A549 (cell line): ENCODE measurements around the gene KIAA1614. TPM values are rescaled to one million over a fixed set of nuclear protein-coding genes. Genes with fewer than 3 reads are reported as not detected.

Experiments used
- ATAC-seq, 2 experiments: fragments of 200-7000 bp in 1 of 2; fragments of >200 bp in 1 of 2; cut with Nextera tagmentation in 1 of 2; cut with Tn5 transposase in 1 of 2; 3 replicates each; pipeline versions ENCODE4 v1.8.0 to v1.9.1; 2018 to 2020; ENCODE audit warnings: mild to moderate bottlenecking in 1 of 2, moderate library complexity in 1 of 2
- CTCF ChIA-PET: fragments of 300-600 bp; sonication (Branson Sonifier 250); formaldehyde crosslinking; extraction: SDS; loops from one replicate; lab custom pipeline; 2021; ENCODE audit warnings: antibody characterized with exemption, inconsistent platforms; lab: Yijun Ruan, JAX
- POLR2A ChIA-PET: fragments of 350-600 bp; formaldehyde crosslinking; extraction: SDS; loops from one replicate; lab custom pipeline; 2021; ENCODE audit warnings: antibody characterized with exemption, inconsistent platforms; lab: Yijun Ruan, JAX
- DNase-seq, 2 experiments: peaks; one replicate each; pipeline versions ENCODE4 v3.0.0 to v3.0.0-alpha.2; 2011 to 2016; ENCODE audit warnings: low read depth in 1 of 2, low spot score in 1 of 2
- FAIRE-seq: peaks from 2 replicates; lab custom pipeline; 2011; peaks lifted over from hg19 to GRCh38; lab: Jason Lieb, UNC
- H3K27ac ChIP-seq, 2 experiments: fragments of >200 bp; sonication (Bioruptor Twin); formaldehyde crosslinking; 3 replicates each; pipeline ENCODE4 v1.5.1; 2016 to 2017
- H3K4me1 ChIP-seq: fragments of >200 bp; sonication (Bioruptor Twin); formaldehyde crosslinking; 3 replicates; pipeline ENCODE4 v1.6.1; 2016
- H3K4me2 ChIP-seq: fragments of >200 bp; sonication (Bioruptor Twin); formaldehyde crosslinking; 3 replicates; pipeline ENCODE4 v1.6.1; 2016
- H3K4me3 ChIP-seq: fragments of >200 bp; sonication (Bioruptor Twin); formaldehyde crosslinking; 3 replicates; pipeline ENCODE4 v1.5.1; 2016
- H3K9me3 ChIP-seq: fragments of >200 bp; sonication (Bioruptor Twin); formaldehyde crosslinking; 3 replicates; pipeline ENCODE4 v1.6.1; 2016
- BHLHE40 ChIP-seq: IDR thresholded peaks from 2 replicates; pipeline ENCODE4 v1.6.1; 2012; ENCODE audit warnings: low read depth, low read length, inconsistent platforms
- CBX8 ChIP-seq: fragments of 200-600 bp; sonication (generic); IDR thresholded peaks from 2 replicates; pipeline ENCODE4 v1.6.1; 2016
- CHD2 ChIP-seq: fragments of 150-350 bp; IDR thresholded peaks from 2 replicates; pipeline ENCODE4 v1.6.1; 2014; ENCODE audit warnings: low read length; ENCODE audit not compliant: partially characterized antibody
- CHD4 ChIP-seq: fragments of 200-600 bp; sonication (generic); IDR thresholded peaks from 2 replicates; pipeline ENCODE4 v1.6.1; 2016; ENCODE audit warnings: antibody characterized with exemption, mild to moderate bottlenecking, borderline replicate concordance
- EHMT2 ChIP-seq: fragments of 200-600 bp; sonication (generic); IDR thresholded peaks from 2 replicates; pipeline ENCODE4 v1.6.1; 2016; ENCODE audit warnings: antibody characterized with exemption, low read depth, mild to moderate bottlenecking, moderate library complexity
- ESRRA ChIP-seq: fragments of 150-350 bp; IDR thresholded peaks from 2 replicates; pipeline ENCODE4 v1.6.1; 2014; ENCODE audit warnings: mild to moderate bottlenecking, low read length, borderline replicate concordance
- FOSB ChIP-seq: fragments of 250-450 bp; sonication (Bioruptor Pico); IDR thresholded peaks from 2 replicates; pipeline ENCODE4 v1.5.0; 2020; ENCODE audit warnings: mild to moderate bottlenecking, moderate library complexity
- FOSL2 ChIP-seq, 2 experiments: fragments of 450-650 bp in 1 of 2; fragments of >200 bp in 1 of 2; sonication (Bioruptor Twin) in 1 of 2; formaldehyde crosslinking; IDR thresholded peaks; 2 replicates each; pipeline versions ENCODE4 v1.5.0 to v1.6.1; 2016 to 2020; ENCODE audit warnings: mild to moderate bottlenecking in 1 of 2, moderate library complexity in 1 of 2
- FOXS1 ChIP-seq: fragments of 250-450 bp; sonication (Bioruptor Pico); IDR thresholded peaks from 2 replicates; pipeline ENCODE4 v1.5.0; 2020; ENCODE audit warnings: mild to moderate bottlenecking, moderate library complexity
- GATA3 ChIP-seq: IDR thresholded peaks from 2 replicates; pipeline ENCODE4 v1.6.1; 2012; ENCODE audit warnings: borderline replicate concordance
- HDAC2 ChIP-seq: fragments of 200-600 bp; sonication (generic); IDR thresholded peaks from 2 replicates; pipeline ENCODE4 v1.6.1; 2016
- HEYL ChIP-seq: fragments of 250-450 bp; sonication (Bioruptor Pico); IDR thresholded peaks from 2 replicates; pipeline ENCODE4 v1.8.0; 2021; ENCODE audit warnings: mild to moderate bottlenecking, moderate library complexity
- JUN ChIP-seq, 2 experiments: fragments of >200 bp; sonication (Bioruptor Twin); formaldehyde crosslinking; IDR thresholded peaks; 2 replicates in 1 of 2; 3 replicates in 1 of 2; pipeline ENCODE4 v1.6.1; 2016 to 2017
- JUNB ChIP-seq: fragments of >200 bp; sonication (Bioruptor Twin); formaldehyde crosslinking; IDR thresholded peaks from 2 replicates; pipeline ENCODE4 v1.6.1; 2016
- KDM5A ChIP-seq: fragments of 200-600 bp; sonication (generic); IDR thresholded peaks from 2 replicates; pipeline ENCODE4 v1.6.1; 2016; ENCODE audit warnings: antibody characterized with exemption, mild to moderate bottlenecking
- MYC ChIP-seq: IDR thresholded peaks from 2 replicates; pipeline ENCODE4 v1.6.1; 2012; ENCODE audit warnings: mild to moderate bottlenecking, inconsistent platforms, low read length, improper control_type of control experiment, borderline replicate concordance
- NFE2L2 ChIP-seq: fragments of 150-350 bp; conservative IDR thresholded peaks from 2 replicates; pipeline ENCODE4 v1.6.1; 2014; ENCODE audit warnings: low read length
- NPAS2 ChIP-seq: fragments of 250-450 bp; sonication (Bioruptor Pico); IDR thresholded peaks from 2 replicates; pipeline ENCODE4 v1.8.0; 2022; ENCODE audit warnings: mild to moderate bottlenecking, moderate library complexity, borderline replicate concordance
- POLR2A ChIP-seq: IDR thresholded peaks from 2 replicates; pipeline ENCODE4 v1.6.1; 2012; ENCODE audit warnings: mild to moderate bottlenecking, low read length
- RAD21 ChIP-seq, 2 experiments: fragments of >200 bp in 1 of 2; sonication (Bioruptor Twin) in 1 of 2; formaldehyde crosslinking in 1 of 2; IDR thresholded peaks in 1 of 2; conservative IDR thresholded peaks in 1 of 2; 2 replicates in 1 of 2; 3 replicates in 1 of 2; pipeline ENCODE4 v1.6.1; 2012 to 2018; ENCODE audit warnings: inconsistent platforms in 1 of 2
- RFX5 ChIP-seq: fragments of 450-650 bp; IDR thresholded peaks from 2 replicates; pipeline ENCODE4 v1.7.1; 2014; ENCODE audit warnings: antibody characterized with exemption, mild to moderate bottlenecking, moderate library complexity
- RNF2 ChIP-seq: fragments of 200-600 bp; sonication (generic); IDR thresholded peaks from 2 replicates; pipeline ENCODE4 v1.6.1; 2016; ENCODE audit warnings: low read depth, mild to moderate bottlenecking, antibody characterized with exemption, moderate library complexity, borderline replicate concordance
- ZC3H11A ChIP-seq: fragments of 450-650 bp; IDR thresholded peaks from 2 replicates; pipeline ENCODE4 v1.6.1; 2014; ENCODE audit warnings: antibody characterized with exemption, mild to moderate bottlenecking
- WGBS: methylation state at CpG from one replicate; pipeline ENCODE4 v1.1.6; 2017; ENCODE audit errors: missing lambda C conversion rate; 5-methylcytosine and 5-hydroxymethylcytosine counted together
- polyA plus RNA-seq, 4 experiments: library from polyadenylated mRNA; depleted of rRNA in 3 of 4; stranded (reverse); fragments of >200 nt; fragmentation: RNase III in 1 of 4; extraction: RNeasy Plus Mini Kit Qiagen cat#74134 plus additional on column Dnase treatment in 1 of 4; gene quantifications; 2 replicates in 3 of 4; 3 replicates in 1 of 4; pipeline ENCODE4 v1.2.3, GENCODE V29; 2011 to 2017
- TF ChIP-seq, protein P1 (sequence below): fragments of 450-650 bp; IDR thresholded peaks from 2 replicates; pipeline ENCODE4 v1.6.1; 2014; ENCODE audit warnings: antibody characterized with exemption
- TF ChIP-seq, protein P2 (sequence below): fragments of >200 bp; sonication (Bioruptor Twin); formaldehyde crosslinking; IDR thresholded peaks from 2 replicates; pipeline ENCODE4 v1.6.1; 2016
- TF ChIP-seq, protein P3 (sequence below): fragments of 250-450 bp; sonication (Bioruptor Pico); IDR thresholded peaks from 2 replicates; pipeline ENCODE4 v1.5.0; 2020; ENCODE audit warnings: low read depth, mild to moderate bottlenecking, moderate library complexity
- TF ChIP-seq, protein P4 (sequence below): fragments of >200 bp; sonication (Bioruptor Twin); formaldehyde crosslinking; IDR thresholded peaks from 3 replicates; pipeline ENCODE4 v1.5.1; 2016
- TF ChIP-seq, protein P5 (sequence below): IDR thresholded peaks from 2 replicates; pipeline ENCODE4 v1.6.1; 2012; ENCODE audit warnings: low read depth, borderline replicate concordance
- TF ChIP-seq, protein P6 (sequence below): fragments of 250-450 bp; sonication (Bioruptor Pico); IDR thresholded peaks from 2 replicates; pipeline ENCODE4 v1.5.0; 2021; ENCODE audit warnings: mild to moderate bottlenecking, moderate library complexity, borderline replicate concordance

Gene KIAA1614
- polyA plus RNA-seq, 2 of the 4 experiments (the other 2 are of a cell fraction): 0.25 to 0.84 TPM

DNA sequence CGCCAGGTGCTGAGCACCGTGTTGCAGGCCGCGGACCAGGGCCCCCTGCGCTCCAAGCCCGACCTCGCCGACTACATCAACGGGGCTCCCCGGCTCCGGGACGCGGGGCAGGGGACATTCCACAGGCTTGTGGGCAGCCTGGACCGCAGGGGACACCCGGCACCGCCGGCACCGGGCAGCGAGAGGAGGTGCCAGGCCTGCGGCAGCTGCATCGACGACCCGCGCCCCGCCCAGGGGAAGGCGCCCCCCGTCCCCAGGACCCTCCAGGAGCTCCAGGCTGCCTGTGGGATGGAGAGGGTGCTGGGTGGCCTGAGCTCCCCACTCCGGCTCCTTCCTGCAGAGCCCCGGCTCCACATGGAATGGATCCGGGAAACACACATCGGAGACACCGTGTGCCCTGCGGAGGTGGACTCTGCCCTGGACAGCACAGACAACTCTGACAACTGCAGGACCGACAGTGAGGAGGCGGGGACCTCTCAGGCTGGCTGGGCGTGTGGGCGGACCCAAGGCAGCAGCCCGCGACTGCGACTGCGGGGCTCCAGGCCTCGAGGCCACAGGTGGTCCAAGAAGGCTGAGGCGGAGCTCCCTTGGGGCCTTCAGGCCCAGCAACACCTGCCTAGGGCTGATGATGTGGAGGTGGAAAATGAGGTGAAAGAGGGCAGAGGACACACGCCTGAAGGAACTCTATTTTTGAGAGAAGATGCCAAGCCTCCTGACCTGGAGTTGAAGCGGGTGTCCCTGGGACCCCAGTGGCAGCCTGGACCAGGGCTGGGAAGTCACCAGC lies 22.8 kb downstream of the KIAA1614 start:
- WGBS: 90% methylated on average over 17 of the region's 45 CpGs
- ChIA-PET CTCF (interaction anchor here (1.1 kb wide), 1 partner anchor 10 kb away, joined by 3 read pairs; no protein-coding TSS in a partner anchor), POLR2A (no interaction called here)
- Histone ChIP-seq H3K4me1 (no peaks in the 10 kb centered on the region), H3K27ac (no peak overlapping the region), H3K4me2 (no peak overlapping the region), H3K9me3 (no peaks in the 10 kb centered on the region), H3K4me3 (no peak overlapping the region)
- no peak for DNase-seq
- no peak for ATAC-seq
- no peak for TF ChIP-seq FOSB (CRISPR knock-in tag)
- TF ChIP-seq NPAS2 (CRISPR knock-in tag): no peak
- no peak for TF ChIP-seq RAD21 (conservative IDR thresholded peaks at IDR 0.05 in 1 of 2, IDR thresholded peaks at IDR 0.05 in 1 of 2)
- TF ChIP-seq EHMT2: no peak
- TF ChIP-seq CBX8: no peak
- TF ChIP-seq POLR2A: no peak
- TF ChIP-seq HDAC2: no peak
- TF ChIP-seq, protein P1, sequence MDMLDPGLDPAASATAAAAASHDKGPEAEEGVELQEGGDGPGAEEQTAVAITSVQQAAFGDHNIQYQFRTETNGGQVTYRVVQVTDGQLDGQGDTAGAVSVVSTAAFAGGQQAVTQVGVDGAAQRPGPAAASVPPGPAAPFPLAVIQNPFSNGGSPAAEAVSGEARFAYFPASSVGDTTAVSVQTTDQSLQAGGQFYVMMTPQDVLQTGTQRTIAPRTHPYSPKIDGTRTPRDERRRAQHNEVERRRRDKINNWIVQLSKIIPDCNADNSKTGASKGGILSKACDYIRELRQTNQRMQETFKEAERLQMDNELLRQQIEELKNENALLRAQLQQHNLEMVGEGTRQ: no peak
- no peak for TF ChIP-seq NFE2L2
- TF ChIP-seq HEYL (CRISPR knock-in tag): no peak
- TF ChIP-seq, protein P2, sequence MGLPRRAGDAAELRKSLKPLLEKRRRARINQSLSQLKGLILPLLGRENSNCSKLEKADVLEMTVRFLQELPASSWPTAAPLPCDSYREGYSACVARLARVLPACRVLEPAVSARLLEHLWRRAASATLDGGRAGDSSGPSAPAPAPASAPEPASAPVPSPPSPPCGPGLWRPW: no peak
- no peak for TF ChIP-seq CHD2
- TF ChIP-seq, protein P3, sequence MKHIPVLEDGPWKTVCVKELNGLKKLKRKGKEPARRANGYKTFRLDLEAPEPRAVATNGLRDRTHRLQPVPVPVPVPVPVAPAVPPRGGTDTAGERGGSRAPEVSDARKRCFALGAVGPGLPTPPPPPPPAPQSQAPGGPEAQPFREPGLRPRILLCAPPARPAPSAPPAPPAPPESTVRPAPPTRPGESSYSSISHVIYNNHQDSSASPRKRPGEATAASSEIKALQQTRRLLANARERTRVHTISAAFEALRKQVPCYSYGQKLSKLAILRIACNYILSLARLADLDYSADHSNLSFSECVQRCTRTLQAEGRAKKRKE: no peak
- TF ChIP-seq, protein P4, sequence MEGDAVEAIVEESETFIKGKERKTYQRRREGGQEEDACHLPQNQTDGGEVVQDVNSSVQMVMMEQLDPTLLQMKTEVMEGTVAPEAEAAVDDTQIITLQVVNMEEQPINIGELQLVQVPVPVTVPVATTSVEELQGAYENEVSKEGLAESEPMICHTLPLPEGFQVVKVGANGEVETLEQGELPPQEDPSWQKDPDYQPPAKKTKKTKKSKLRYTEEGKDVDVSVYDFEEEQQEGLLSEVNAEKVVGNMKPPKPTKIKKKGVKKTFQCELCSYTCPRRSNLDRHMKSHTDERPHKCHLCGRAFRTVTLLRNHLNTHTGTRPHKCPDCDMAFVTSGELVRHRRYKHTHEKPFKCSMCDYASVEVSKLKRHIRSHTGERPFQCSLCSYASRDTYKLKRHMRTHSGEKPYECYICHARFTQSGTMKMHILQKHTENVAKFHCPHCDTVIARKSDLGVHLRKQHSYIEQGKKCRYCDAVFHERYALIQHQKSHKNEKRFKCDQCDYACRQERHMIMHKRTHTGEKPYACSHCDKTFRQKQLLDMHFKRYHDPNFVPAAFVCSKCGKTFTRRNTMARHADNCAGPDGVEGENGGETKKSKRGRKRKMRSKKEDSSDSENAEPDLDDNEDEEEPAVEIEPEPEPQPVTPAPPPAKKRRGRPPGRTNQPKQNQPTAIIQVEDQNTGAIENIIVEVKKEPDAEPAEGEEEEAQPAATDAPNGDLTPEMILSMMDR: no peak
- FAIRE-seq: no peak

DNA sequence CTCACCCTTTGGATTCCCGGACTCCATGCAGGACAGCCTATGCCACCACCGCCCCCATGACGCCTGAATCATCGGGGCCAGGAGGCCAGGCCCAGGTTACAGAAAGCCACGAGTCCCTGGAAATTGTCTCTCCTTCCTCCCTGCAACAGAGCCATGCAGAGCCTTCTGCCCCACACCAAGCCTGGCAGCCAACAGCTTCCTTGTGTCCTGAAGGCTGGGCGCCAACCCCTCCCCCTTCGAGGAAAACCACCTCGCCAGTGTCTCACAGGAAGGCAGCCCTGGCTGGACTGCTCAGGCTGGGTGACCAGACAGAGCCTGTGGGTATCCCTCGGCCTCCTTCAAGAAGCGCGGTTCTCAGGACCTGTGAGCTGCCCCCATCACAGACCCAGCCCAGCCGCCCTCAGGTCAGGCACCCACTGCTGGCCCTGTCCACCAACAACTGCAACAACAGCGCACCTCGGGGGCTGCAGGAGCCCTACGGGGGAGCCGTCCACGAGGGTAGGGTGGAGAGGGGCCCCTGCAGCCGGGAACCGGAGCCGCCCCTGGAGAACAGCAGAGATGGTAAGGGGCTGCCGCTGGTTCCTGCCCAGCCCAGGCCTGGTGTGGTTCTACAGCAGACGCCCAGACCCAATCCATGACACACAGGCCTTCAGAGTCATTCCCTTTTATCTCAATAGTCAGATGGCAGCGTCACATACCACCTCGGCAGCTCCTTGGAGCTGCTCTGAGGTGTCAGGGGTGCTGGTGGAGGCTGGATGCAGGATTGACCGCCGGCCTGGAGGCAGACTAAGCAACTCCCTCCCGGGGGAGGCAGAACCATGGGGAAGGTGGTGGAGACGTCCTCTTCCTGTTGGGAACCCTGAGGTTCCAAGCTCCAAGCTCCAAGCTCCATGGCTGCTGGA lies 23.7 kb downstream of the KIAA1614 start:
- H3K4me1 ChIP-seq: no peaks in the 10 kb centered on the region
- 82% methylated on average over 14 of the region's 28 CpGs for WGBS
- FAIRE-seq (no peak), ATAC-seq (no peak), DNase-seq (no peak)
- no peaks in the 10 kb centered on the region for H3K9me3 ChIP-seq
- POLR2A ChIA-PET: no interaction called here
- H3K27ac ChIP-seq: no peak overlapping the region
- CTCF ChIA-PET: interaction anchor here (0.8 kb wide), 1 partner anchor 206 kb away, joined by 4 read pairs; no protein-coding TSS in a partner anchor
- no peak overlapping the region for H3K4me3 ChIP-seq
- H3K4me2 ChIP-seq: no peak overlapping the region
- no peak for TF ChIP-seq JUN (IDR thresholded peaks at IDR 0.05)
- TF ChIP-seq FOXS1 (CRISPR knock-in tag): no peak
- no peak for TF ChIP-seq KDM5A
- TF ChIP-seq ZC3H11A: no peak
- TF ChIP-seq GATA3: no peak
- TF ChIP-seq, protein P5, sequence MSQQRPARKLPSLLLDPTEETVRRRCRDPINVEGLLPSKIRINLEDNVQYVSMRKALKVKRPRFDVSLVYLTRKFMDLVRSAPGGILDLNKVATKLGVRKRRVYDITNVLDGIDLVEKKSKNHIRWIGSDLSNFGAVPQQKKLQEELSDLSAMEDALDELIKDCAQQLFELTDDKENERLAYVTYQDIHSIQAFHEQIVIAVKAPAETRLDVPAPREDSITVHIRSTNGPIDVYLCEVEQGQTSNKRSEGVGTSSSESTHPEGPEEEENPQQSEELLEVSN: no peak
- TF ChIP-seq BHLHE40: no peak
- no peak for TF ChIP-seq FOSL2 (IDR thresholded peaks at IDR 0.05)
- TF ChIP-seq FOSL2 (CRISPR knock-in tag; IDR thresholded peaks at IDR 0.05): no peak
- TF ChIP-seq ESRRA: no peak
- TF ChIP-seq, protein P6, sequence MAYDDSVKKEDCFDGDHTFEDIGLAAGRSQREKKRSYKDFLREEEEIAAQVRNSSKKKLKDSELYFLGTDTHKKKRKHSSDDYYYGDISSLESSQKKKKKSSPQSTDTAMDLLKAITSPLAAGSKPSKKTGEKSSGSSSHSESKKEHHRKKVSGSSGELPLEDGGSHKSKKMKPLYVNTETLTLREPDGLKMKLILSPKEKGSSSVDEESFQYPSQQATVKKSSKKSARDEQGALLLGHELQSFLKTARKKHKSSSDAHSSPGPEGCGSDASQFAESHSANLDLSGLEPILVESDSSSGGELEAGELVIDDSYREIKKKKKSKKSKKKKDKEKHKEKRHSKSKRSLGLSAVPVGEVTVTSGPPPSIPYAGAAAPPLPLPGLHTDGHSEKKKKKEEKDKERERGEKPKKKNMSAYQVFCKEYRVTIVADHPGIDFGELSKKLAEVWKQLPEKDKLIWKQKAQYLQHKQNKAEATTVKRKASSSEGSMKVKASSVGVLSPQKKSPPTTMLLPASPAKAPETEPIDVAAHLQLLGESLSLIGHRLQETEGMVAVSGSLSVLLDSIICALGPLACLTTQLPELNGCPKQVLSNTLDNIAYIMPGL (CRISPR knock-in tag): no peak
- no peak for TF ChIP-seq NFE2L2
- TF ChIP-seq MYC: no peak
- TF ChIP-seq JUNB: no peak
- TF ChIP-seq RFX5: no peak
- TF ChIP-seq RNF2: no peak
- TF ChIP-seq CHD4: no peak
